ENCODE results near the gene B3GAT3.

- TF ChIP-seq CTCF (conservative IDR thresholded peaks at IDR 0.05 in 1 of 2, IDR thresholded peaks at IDR 0.05 in 1 of 2; ENCODE audit: extremely low read depth in 1 of 2, insufficient read depth in 1 of 2, low read depth in 1 of 2, low read length in 2 of 2) = no peak
- no peak for TF ChIP-seq EZH2 (IDR thresholded peaks at IDR 0.05; ENCODE audit: borderline replicate concordance, low read length)
Measured at GRCh38 chr11:62644220-62644619, 22.4 kb upstream of the B3GAT3 start.

Measured in mammary epithelial cell (primary cell).